ENCODE results near the gene CHTF8. TPM values are rescaled to one million over a fixed set of nuclear protein-coding genes. Genes with fewer than 3 reads are reported as not detected.

The CHTF8 gene
- total and polyA plus RNA-seq, 5 experiments from 2014 or later = 126 to 192 (median 165) TPM

- no peak overlapping the region for H3K27ac Mint-ChIP-seq
- POLR2A ChIA-PET = interaction anchor here (1.2 kb wide), 1 partner anchor 14 kb away, joined by 3 read pairs; the partner anchor contains the start of genes CHTF8 and UTP4
- peaks cover 0 to 65% (median 5%) of the 10 kb centered on the region in 3 donors for H3K36me3 Mint-ChIP-seq
- DNase-seq (no peak), ATAC-seq (no peak)
- peaks cover 7 to 27% (median 17%) of the 10 kb centered on the region in 4 donors for H3K4me1 Mint-ChIP-seq
- no peaks in the 10 kb centered on the region for H3K9me3 Mint-ChIP-seq
- H3K27me3 Mint-ChIP-seq = no peaks in the 10 kb centered on the region
- H3K4me3 Mint-ChIP-seq = no peak overlapping the region
Measured at GRCh38 chr16:69118994-69119393, 13.4 kb downstream of the CHTF8 start.

- no peak for DNase-seq
- Mint-ChIP-seq H3K27me3 (no peaks in the 10 kb centered on the region), H3K36me3 (peaks cover 0 to 65% (median 5%) of the 10 kb centered on the region in 3 donors), H3K4me1 (peaks cover 5 to 30% (median 15%) of the 10 kb centered on the region in 4 donors), H3K27ac (peak overlapping the region in 2 of 10 donors; percentile 24 to 47), H3K4me3 (no peak overlapping the region), H3K9me3 (no peaks in the 10 kb centered on the region)
- no peak for ATAC-seq
- POLR2A ChIA-PET = interaction anchor here (1.2 kb wide), 1 partner anchor 14 kb away, joined by 3 read pairs; the partner anchor contains the start of genes CHTF8 and UTP4
Measured at GRCh38 chr16:69118468-69118867, 13.9 kb downstream of the CHTF8 start.

GRCh38 chr16:69116906-69117305 lies 15.5 kb downstream of the CHTF8 start:
- Mint-ChIP-seq H3K4me3 (no peak overlapping the region), H3K27me3 (no peaks in the 10 kb centered on the region), H3K36me3 (peaks cover 0 to 70% (median 5%) of the 10 kb centered on the region in 3 donors), H3K4me1 (peaks cover 5 to 35% (median 16%) of the 10 kb centered on the region in 4 donors), H3K27ac (no peak overlapping the region), H3K9me3 (no peaks in the 10 kb centered on the region)
- ATAC-seq = no peak
- POLR2A ChIA-PET = no interaction called here
- no peak for DNase-seq

DNA sequence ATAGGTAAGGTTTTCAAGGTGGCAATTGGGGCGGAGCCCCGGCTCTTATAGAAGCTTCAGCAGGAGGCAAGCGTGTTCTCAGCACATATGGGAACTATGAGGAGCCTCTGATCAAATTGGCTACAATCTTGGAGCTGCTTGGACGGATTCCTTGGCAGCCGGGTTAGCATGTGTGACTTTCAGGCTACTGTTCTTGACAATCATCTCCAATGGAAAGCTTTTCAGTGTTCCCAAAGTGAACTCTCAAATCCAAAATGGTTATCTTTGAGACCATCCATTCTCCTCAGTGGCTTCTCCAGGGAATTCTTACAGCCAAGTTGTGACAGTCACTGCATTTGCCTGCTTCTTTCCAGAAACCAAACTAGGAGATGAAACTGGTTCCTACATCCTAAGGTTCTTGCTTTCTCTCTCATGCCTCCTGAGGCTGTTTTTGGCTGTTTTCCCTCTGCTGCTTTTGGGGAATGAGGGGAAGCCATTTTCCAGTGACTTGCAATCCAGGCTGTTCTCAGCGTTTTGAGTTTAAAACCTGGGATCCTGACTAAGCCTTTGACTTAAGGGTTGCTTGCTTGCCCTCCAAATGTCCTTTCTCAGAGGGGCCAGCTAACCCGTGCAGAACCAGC lies 16.0 kb downstream of the CHTF8 start:
- H3K4me3 Mint-ChIP-seq = no peak overlapping the region
- peaks cover 0 to 67% (median 7%) of the 10 kb centered on the region in 3 donors for H3K36me3 Mint-ChIP-seq
- H3K9me3 Mint-ChIP-seq = no peaks in the 10 kb centered on the region

GRCh38 chr16:69115837-69116236 lies 16.6 kb downstream of the CHTF8 start:
- Mint-ChIP-seq H3K4me3 (no peak overlapping the region), H3K27me3 (no peaks in the 10 kb centered on the region), H3K9me3 (no peaks in the 10 kb centered on the region), H3K27ac (peak overlapping the region in 2 of 10 donors; percentile 7 to 22), H3K36me3 (peaks cover 0 to 65% (median 6%) of the 10 kb centered on the region in 3 donors), H3K4me1 (peaks cover 3 to 35% (median 13%) of the 10 kb centered on the region in 4 donors)
- ATAC-seq = no peak
- POLR2A ChIA-PET = interaction anchor here (0.6 kb wide), 1 partner anchor 67 kb away, joined by 4 read pairs; no protein-coding TSS in a partner anchor
- no peak for DNase-seq

More for the DNA sequence above, 16.0 kb downstream of the CHTF8 start:
- DNase-seq = no peak
- peaks cover 5 to 35% (median 15%) of the 10 kb centered on the region in 4 donors for H3K4me1 Mint-ChIP-seq
- ATAC-seq = no peak
- H3K27me3 Mint-ChIP-seq = no peaks in the 10 kb centered on the region
- H3K27ac Mint-ChIP-seq = no peak overlapping the region
- POLR2A ChIA-PET = interaction anchor here (0.6 kb wide), 1 partner anchor 67 kb away, joined by 4 read pairs; no protein-coding TSS in a partner anchor

- DNase-seq (no peak), ATAC-seq (no peak)
- H3K27me3 Mint-ChIP-seq = peaks cover 0 to 2% (median 0%) of the 10 kb centered on the region in 5 donors
- POLR2A ChIA-PET = no interaction called here
- peaks cover 3 to 35% (median 13%) of the 10 kb centered on the region in 4 donors for H3K4me1 Mint-ChIP-seq
- H3K9me3 Mint-ChIP-seq = no peaks in the 10 kb centered on the region
- peak overlapping the region in 1 of 10 donors; percentile 7 for H3K27ac Mint-ChIP-seq
- H3K4me3 Mint-ChIP-seq = no peak overlapping the region
- H3K36me3 Mint-ChIP-seq = peaks cover 0 to 65% (median 10%) of the 10 kb centered on the region in 3 donors
Measured at GRCh38 chr16:69115361-69115760, 17.0 kb downstream of the CHTF8 start.

DNA sequence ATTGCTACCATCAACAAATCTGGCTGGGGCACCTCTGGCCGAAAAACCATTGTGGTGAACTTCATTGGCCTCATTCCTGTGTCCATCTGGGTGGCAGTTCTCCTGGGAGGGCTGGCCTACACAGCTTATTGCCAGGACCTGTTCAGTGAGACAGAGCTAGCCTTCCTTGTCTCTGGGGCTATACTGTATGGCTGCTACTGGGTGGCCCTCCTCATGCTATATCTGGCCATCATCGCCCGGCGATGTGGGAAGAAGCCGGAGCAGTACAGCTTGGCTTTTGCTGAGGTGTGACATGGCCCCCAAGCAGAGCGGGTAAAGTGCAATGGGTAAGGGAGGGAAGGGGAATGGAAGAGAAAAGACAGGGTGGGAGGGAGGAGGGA lies 17.4 kb downstream of the CHTF8 start:
- no peak overlapping the region for H3K4me3 Mint-ChIP-seq
- peaks cover 3 to 35% (median 13%) of the 10 kb centered on the region in 4 donors for H3K4me1 Mint-ChIP-seq
- peaks cover 0 to 2% (median 0%) of the 10 kb centered on the region in 5 donors for H3K27me3 Mint-ChIP-seq
- H3K36me3 Mint-ChIP-seq = peaks cover 0 to 63% (median 10%) of the 10 kb centered on the region in 3 donors
- POLR2A ChIA-PET = no interaction called here
- H3K9me3 Mint-ChIP-seq = no peaks in the 10 kb centered on the region
- DNase-seq (no peak), ATAC-seq (no peak)
- H3K27ac Mint-ChIP-seq = peak overlapping the region in 1 of 10 donors; percentile 11

DNA sequence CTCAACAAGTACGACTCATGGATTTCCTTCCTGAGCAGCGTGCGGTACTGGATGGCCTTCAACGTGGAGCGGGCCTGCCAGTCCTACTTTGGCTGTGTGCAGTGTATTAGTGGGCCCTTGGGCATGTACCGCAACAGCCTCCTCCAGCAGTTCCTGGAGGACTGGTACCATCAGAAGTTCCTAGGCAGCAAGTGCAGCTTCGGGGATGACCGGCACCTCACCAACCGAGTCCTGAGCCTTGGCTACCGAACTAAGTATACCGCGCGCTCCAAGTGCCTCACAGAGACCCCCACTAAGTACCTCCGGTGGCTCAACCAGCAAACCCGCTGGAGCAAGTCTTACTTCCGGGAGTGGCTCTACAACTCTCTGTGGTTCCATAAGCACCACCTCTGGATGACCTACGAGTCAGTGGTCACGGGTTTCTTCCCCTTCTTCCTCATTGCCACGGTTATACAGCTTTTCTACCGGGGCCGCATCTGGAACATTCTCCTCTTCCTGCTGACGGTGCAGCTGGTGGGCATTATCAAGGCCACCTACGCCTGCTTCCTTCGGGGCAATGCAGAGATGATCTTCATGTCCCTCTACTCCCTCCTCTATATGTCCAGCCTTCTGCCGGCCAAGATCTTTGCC lies 17.9 kb downstream of the CHTF8 start:
- POLR2A ChIA-PET = interaction anchor here (0.6 kb wide), 1 partner anchor 94 kb away, joined by 3 read pairs; no protein-coding TSS in a partner anchor
- Mint-ChIP-seq H3K27ac (peak overlapping the region in 2 of 10 donors; percentile 11 to 75), H3K27me3 (peaks cover 2 to 5% (median 3%) of the 10 kb centered on the region in 5 donors), H3K4me1 (peaks cover 3 to 35% (median 13%) of the 10 kb centered on the region in 4 donors), H3K9me3 (no peaks in the 10 kb centered on the region), H3K36me3 (peaks cover 0 to 63% (median 14%) of the 10 kb centered on the region in 3 donors), H3K4me3 (no peak overlapping the region)
- no peak for ATAC-seq
- no peak for DNase-seq

- peaks cover 2 to 17% (median 6%) of the 10 kb centered on the region in 5 donors for H3K27me3 Mint-ChIP-seq
- no peak for ATAC-seq
- H3K4me3 Mint-ChIP-seq = no peak overlapping the region
- POLR2A ChIA-PET = no interaction called here
- H3K4me1 Mint-ChIP-seq = peaks cover 3 to 34% (median 13%) of the 10 kb centered on the region in 4 donors
- H3K27ac Mint-ChIP-seq = no peak overlapping the region
- DNase-seq = no peak
- H3K9me3 Mint-ChIP-seq = no peaks in the 10 kb centered on the region
- H3K36me3 Mint-ChIP-seq = peaks cover 0 to 58% (median 22%) of the 10 kb centered on the region in 3 donors
Measured at GRCh38 chr16:69113216-69113615, 19.2 kb downstream of the CHTF8 start.

- Mint-ChIP-seq H3K36me3 (peaks cover 0 to 56% (median 22%) of the 10 kb centered on the region in 3 donors), H3K9me3 (no peaks in the 10 kb centered on the region), H3K27ac (peak overlapping the region in 1 of 10 donors; percentile 53), H3K4me3 (no peak overlapping the region), H3K4me1 (peaks cover 5 to 34% (median 13%) of the 10 kb centered on the region in 4 donors), H3K27me3 (peaks cover 2 to 23% (median 10%) of the 10 kb centered on the region in 5 donors)
- DNase-seq = peak in 5 of 10 donors; percentile 13 to 35 (median 26)
- ATAC-seq = peak; percentile 57 to 67
- POLR2A ChIA-PET = no interaction called here
Measured at GRCh38 chr16:69112285-69113129, 19.9 kb downstream of the CHTF8 start.

DNA sequence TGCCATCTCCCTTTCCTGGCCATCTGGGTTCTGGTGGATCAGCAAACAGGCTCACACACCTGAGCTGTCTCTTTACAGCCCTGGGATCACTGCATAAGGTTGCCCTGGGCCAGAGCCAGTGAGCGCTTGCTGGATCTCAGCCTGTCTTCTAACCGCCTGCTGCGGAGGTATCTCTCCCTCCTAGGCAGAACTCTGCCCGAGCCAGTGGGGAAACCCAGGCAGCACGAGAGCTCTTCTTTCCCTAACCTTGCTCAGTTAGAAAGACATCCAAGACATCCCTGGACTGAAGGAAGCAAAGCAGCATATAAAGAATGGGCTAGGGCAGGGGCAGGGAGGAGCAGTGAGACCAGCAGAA lies 20.5 kb downstream of the CHTF8 start:
- peak overlapping the region in 1 of 10 donors; percentile 53 for H3K27ac Mint-ChIP-seq
- DNase-seq (no peak), ATAC-seq (no peak)
- peaks cover 2 to 30% (median 15%) of the 10 kb centered on the region in 5 donors for H3K27me3 Mint-ChIP-seq
- peaks cover 0 to 54% (median 22%) of the 10 kb centered on the region in 3 donors for H3K36me3 Mint-ChIP-seq
- peaks cover 7 to 39% (median 17%) of the 10 kb centered on the region in 4 donors for H3K4me1 Mint-ChIP-seq
- no peaks in the 10 kb centered on the region for H3K9me3 Mint-ChIP-seq
- no peak overlapping the region for H3K4me3 Mint-ChIP-seq
- POLR2A ChIA-PET = no interaction called here

DNA sequence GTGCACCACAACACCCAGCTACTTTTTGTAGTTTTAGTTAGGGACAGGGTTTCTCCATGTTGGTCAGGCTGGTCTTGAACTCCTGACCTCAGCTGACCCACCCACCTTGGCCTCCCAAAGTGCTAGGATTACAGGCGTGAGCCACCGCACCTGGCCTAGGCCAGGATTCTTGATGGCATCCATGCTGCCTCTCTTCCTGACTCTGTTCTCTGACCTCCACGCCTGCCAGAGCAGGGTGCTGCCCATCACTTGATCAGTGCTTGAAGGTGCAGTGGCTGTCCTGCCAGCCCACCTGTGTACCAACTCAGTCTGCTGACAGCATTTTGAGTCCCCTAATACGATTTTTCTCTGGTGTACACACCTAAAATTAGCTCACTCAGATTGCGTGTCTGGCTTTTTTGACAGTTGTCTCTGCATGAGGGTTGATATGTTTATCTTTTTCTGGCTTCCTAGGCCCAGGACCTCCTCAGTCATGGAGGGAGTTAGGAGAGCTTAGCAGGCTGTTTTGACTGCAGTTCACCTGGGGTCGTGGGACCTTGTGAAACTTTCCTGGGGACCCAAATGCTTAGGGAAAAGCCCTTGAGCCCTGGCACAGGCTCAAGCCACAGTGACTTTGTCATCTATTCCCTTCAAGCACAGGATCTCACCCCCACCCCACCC lies 21.0 kb downstream of the CHTF8 start:
- Mint-ChIP-seq H3K4me3 (no peak overlapping the region), H3K4me1 (peaks cover 4 to 44% (median 17%) of the 10 kb centered on the region in 4 donors), H3K36me3 (peaks cover 0 to 54% (median 22%) of the 10 kb centered on the region in 3 donors), H3K27ac (no peak overlapping the region), H3K9me3 (no peaks in the 10 kb centered on the region), H3K27me3 (peaks cover 2 to 35% (median 16%) of the 10 kb centered on the region in 5 donors)
- DNase-seq = no peak
- no peak for ATAC-seq
- POLR2A ChIA-PET = no interaction called here

Measured in naive thymus-derived CD8-positive, alpha-beta T cell (primary cell).